HG03342 (cell line): ENCODE data around the gene SUCLG2.

ENCODE experiments used
- ATAC-seq: cut with Tn5 transposase; IDR thresholded peaks from one replicate; pipeline ENCODE4 v1.9.1; 2021; ENCODE audit warnings: mild to moderate bottlenecking, moderate library complexity; ENCODE audit not compliant: unreplicated experiment

The SUCLG2 gene

GRCh38 chr3:67329358-67329757 lies 325.1 kb downstream of the SUCLG2 start:
- ATAC-seq: no peak

GRCh38 chr3:67327582-67327981 lies 326.8 kb downstream of the SUCLG2 start:
- ATAC-seq: no peak

- no peak for ATAC-seq
Observed at GRCh38 chr3:67325231-67325630, 329.2 kb downstream of the SUCLG2 start.
